HL-60 (cell line): ENCODE data around the gene POU5F1.

ENCODE experiments used
- DNase-seq, 2 experiments: peaks; one replicate each; pipeline ENCODE4 v3.0.0-alpha.2; 2010 to 2020; ENCODE audit warnings: low read depth in 1 of 2, low spot score in 1 of 2
- H3K27ac ChIP-seq: fragments of 250-450 bp; sonication (Bioruptor Pico); replicated peaks from 2 replicates; pipeline ENCODE4 v1.5.1; 2020; ENCODE audit warnings: mild to moderate bottlenecking, moderate library complexity
- H3K27me3 ChIP-seq: fragments of 250-450 bp; sonication (Bioruptor Pico); 2 replicates; pipeline ENCODE4 v1.5.1; 2021; ENCODE audit warnings: mild to moderate bottlenecking, moderate library complexity; ENCODE audit not compliant: insufficient read depth, poor library complexity, severe bottlenecking
- H3K4me3 ChIP-seq: replicated peaks from 2 replicates; pipeline ENCODE4 v1.5.1; 2011; ENCODE audit warnings: mild to moderate bottlenecking, control low read depth, low read length; ENCODE audit not compliant: insufficient read depth
- CTCF ChIP-seq: IDR thresholded peaks from one replicate; pipeline ENCODE4 v1.5.1; 2011; ENCODE audit warnings: low read length, control low read depth, inconsistent platforms; ENCODE audit not compliant: insufficient read depth
- GABPA ChIP-seq: IDR thresholded peaks from 2 replicates; pipeline ENCODE4 v1.6.1; 2012; ENCODE audit warnings: low read depth
- POLR2AphosphoS5 ChIP-seq: IDR thresholded peaks from 2 replicates; pipeline ENCODE4 v1.6.1; 2012; ENCODE audit warnings: low read depth
- REST ChIP-seq: IDR thresholded peaks from 2 replicates; pipeline ENCODE4 v1.6.1; 2012; ENCODE audit warnings: low read depth; ENCODE audit not compliant: insufficient replicate concordance
- SPI1 ChIP-seq: IDR thresholded peaks from 2 replicates; pipeline ENCODE4 v1.6.1; 2012; ENCODE audit warnings: low read depth, mild to moderate bottlenecking, borderline replicate concordance

POU5F1 gene

GRCh38 chr6:31145386-31145785 is 25.1 kb downstream of the POU5F1 start:
- TF ChIP-seq REST = no peak
- TF ChIP-seq SPI1 = no peak
- no peak for TF ChIP-seq CTCF
- no peak for TF ChIP-seq GABPA
- TF ChIP-seq POLR2AphosphoS5 = no peak
- H3K4me3 ChIP-seq = no peak overlapping the region
- H3K27me3 ChIP-seq = no peaks in the 10 kb centered on the region
- no peak for DNase-seq
- H3K27ac ChIP-seq = no peak overlapping the region

- Histone ChIP-seq H3K27ac (no peak overlapping the region), H3K27me3 (no peaks in the 10 kb centered on the region), H3K4me3 (no peak overlapping the region)
- no peak for DNase-seq
- TF ChIP-seq SPI1 (no peak), GABPA (no peak), CTCF (no peak), REST (no peak), POLR2AphosphoS5 (no peak)
These were observed 25.5 kb downstream of the POU5F1 start for GRCh38 chr6:31144970-31145340.

GRCh38 chr6:31144296-31144969 is 26.0 kb downstream of the POU5F1 start:
- H3K27me3 ChIP-seq = no peaks in the 10 kb centered on the region
- DNase-seq = no peak
- H3K4me3 ChIP-seq = no peak overlapping the region
- no peak overlapping the region for H3K27ac ChIP-seq
- TF ChIP-seq CTCF = no peak
- no peak for TF ChIP-seq POLR2AphosphoS5
- TF ChIP-seq REST = no peak
- TF ChIP-seq GABPA = no peak
- TF ChIP-seq SPI1 = no peak
